Daoy (cell line): ENCODE data around the gene ERC2. TPM values are rescaled to one million over a fixed set of nuclear protein-coding genes. Genes with fewer than 3 reads are reported as not detected.
"Not testable (repeated sequence)": the region's sequence is repeated elsewhere in the genome, so short reads cannot be mapped to it uniquely, and the experiment has no call there.

Experiments used
- DNase-seq: peaks from one replicate; pipeline ENCODE4 v3.0.0-alpha.2; 2015; ENCODE audit warnings: low read depth
- total RNA-seq: library from RNA; depleted of rRNA; stranded (reverse); fragments of >200 nt; shearing (Covaris generic); gene quantifications from 2 replicates; pipeline ENCODE4 v1.2.3, GENCODE V29; 2014

ERC2 gene
- total RNA-seq, 1 experiment from 2014 or later = 1.7 TPM

GRCh38 chr3:55525436-55525835 is 942.8 kb downstream of the ERC2 start:
- DNase-seq = no peak

- DNase-seq = peak; percentile 50
These were observed 943.6 kb downstream of the ERC2 start for GRCh38 chr3:55524565-55525244.

DNA sequence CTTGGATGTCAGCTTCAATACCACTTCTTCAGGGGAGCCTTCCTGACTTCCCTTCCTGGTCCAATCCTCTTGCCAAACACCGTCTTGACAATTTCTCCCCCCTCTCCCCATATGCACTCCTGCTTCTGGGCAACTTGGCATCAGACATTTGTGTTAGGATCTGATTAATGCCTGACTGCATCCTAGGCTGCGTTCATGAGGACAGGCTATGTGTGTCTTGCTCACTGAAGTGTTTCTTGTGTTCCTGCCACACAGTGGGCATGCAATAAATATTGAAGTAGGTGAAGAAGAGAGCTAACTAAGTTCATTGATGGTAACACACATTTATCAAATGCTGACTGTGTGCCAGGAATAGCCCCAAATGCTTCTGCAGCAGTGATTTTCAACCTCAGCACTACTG is 944.8 kb downstream of the ERC2 start:
- DNase-seq = no peak

- DNase-seq = no peak
These were observed 946.4 kb downstream of the ERC2 start for GRCh38 chr3:55521738-55522421.

GRCh38 chr3:55521064-55521737 is 947.1 kb downstream of the ERC2 start:
- DNase-seq = no peak

DNA sequence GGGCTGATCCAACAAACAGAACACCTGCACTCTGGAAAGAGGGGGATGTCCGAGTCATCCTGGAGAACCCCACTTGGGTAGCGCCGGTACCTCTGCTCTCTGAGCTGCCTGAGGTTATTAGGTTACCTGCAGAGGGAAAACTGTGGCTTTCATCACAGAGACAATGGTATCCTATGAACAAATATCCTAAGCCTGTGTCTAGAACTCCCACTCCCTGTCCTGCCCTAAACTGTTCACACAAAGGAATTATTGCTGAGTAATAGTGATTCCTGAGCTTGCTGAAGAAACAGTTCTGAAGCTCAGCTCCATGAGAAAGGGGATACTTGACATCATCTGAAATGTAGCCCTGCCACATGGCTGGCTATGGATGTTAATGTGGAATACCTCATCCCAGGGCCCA is 949.2 kb downstream of the ERC2 start:
- DNase-seq = no peak

DNA sequence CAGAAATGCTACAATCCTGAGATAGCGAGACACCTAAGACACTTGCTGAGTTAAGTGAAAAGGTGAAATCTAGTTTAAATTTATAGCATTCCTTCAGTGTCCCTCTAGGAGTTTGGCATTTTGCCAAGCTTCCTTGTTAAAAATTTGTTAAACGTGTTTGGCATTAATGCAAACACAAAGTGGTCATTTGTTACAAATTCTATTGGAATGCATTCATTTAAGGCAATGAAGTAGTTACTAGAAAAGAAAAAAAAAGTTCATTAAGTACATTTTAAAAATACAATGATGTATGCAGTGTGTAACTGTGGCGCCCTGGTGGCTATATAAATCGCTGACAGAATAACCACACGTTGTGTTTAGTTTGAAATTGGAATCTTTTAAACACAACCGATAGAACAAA is 949.8 kb downstream of the ERC2 start:
- no peak for DNase-seq

GRCh38 chr3:55516392-55517030 is 951.8 kb downstream of the ERC2 start:
- DNase-seq = no peak

DNA sequence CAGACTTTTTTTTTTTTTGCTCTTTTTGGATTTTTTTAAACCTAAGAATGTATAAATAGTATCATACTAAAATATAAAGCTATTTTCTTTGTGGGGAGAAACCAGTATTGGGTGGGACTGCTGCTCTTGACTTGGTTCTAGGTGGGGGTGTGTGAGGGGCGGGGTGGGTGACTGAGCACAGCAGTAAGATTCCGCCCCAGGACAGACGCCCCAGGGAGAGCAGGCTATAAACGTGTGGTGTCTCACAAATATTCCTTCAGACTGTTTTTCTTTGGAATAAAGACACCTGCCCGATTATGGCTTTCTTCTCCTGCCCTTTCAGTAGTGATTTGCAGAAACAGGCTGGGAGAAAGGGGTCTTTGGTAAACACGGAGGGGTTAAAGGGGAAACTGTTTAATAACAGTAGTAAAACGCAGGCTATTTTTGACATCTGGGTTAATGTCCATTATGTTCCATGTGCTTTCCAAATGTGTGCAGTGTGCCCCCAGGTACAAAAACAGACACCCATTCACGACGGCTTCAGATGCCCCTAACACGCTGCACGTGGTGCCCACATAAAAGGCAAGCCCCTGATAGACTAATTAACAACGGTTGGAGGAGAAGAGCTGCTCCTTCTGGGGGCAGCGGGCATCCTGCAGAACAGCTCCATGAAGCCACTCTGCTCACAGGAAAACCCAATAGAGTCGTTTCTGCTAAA is 952.6 kb downstream of the ERC2 start:
- no peak for DNase-seq

DNA sequence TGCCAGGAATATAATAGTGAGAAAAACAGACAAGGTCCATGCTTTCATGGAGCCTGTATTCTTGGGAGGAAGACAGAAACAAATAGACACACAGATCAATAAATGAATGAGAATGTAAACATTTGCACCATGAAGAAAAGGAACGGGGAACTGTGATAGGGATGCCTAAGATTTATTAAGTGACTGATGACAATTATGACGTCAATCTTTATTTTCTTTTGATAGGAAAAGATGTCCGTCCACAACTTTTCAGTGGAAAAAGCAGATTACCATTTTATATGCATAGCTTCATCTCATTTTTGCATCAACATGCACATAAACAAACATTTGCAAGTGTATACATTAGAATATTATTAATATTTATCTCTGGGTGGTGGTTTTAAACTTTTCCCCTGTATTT is 953.3 kb downstream of the ERC2 start:
- DNase-seq = no peak

- DNase-seq = no peak
These were observed 955.5 kb downstream of the ERC2 start for GRCh38 chr3:55512571-55513343.

DNA sequence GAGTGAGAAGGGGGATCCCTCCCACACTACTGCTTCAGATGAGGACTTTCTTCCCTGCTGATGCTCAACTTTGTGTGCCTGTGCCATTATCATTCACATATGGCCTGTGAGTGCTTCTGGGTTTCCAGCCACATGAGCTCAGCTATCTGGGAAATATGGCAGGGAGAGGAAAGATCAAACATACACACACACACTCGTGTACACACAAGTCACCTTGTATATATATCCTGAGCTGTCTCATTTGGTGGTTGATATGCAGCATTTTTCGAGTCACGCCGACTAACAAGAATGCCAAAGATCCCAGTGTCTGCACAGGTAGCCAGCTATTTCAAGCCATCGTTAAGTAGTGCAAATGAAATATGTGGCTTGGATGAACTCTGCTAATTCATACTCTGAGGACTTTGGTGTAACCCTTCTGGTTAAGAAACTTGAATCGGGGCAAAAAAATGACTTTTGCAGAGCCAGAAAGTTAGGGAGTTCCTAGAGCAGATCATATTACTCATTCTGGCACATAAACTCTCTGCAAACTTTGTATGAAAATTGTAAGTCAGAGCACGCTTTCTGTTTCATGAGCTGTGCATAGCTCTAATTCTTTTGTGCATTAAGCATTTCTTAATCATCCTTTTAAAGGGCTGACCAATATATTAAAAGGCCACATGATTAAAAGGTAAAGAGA is 956.2 kb downstream of the ERC2 start:
- no peak for DNase-seq

DNA sequence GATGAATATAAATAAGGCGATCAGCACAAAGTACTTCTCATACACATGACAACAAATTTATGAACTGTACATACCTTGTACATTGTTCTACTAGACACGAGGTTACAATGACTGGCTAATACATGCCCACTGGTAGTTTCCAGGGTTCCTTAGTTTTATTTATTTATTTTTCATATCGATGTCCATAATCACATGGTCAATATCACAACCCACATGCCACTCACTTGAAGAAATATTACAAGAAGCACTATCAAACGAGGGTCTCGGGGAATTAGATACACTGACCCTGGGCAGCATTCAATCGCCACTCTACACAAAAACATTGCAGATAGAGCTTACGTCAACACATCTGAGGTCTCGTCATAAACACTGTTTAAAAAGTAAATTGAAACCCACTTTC is 959.9 kb downstream of the ERC2 start:
- no peak for DNase-seq

DNA sequence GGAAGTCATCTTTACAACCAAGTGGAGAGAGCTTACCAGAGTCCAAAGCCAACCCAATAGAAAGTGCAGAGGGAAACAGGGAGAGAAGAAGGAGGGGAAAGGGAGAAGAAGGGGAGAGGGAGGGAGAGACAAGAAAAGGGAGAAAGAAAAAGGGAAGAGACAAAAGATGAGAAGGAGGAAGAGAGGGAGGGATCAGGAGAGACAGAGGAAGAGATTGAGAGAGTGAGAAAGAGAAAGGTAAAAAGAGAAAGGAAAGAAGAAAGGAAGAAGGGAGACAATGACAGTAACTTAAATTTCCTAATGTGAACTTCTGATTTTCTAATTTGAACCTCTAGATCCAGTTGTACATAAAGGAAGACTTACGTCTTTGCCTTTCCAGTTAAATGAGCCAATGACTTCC is 960.5 kb downstream of the ERC2 start:
- DNase-seq = no peak

DNA sequence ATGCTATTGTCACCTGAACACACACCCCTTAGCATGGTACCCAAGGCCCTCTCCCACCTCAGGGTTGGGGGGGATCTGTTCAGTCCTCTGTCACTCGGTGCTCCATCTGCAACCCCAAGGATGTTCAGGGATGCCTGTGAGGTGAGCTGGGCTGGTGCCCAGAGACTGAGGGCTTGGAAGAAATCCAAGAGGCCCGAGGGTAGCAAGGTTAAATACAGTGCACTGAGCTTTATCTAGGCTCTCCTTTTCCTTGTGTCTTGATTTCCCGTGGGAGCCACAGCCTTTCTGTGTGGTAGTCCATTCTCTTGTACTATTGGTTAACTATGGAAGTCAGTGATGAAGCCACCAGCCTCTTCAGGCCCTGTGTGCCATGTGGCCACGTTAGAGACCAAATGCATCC is 962.5 kb downstream of the ERC2 start:
- DNase-seq = no peak

- DNase-seq = not testable (repeated sequence)
These were observed 963.2 kb downstream of the ERC2 start for GRCh38 chr3:55505102-55505501.

DNA sequence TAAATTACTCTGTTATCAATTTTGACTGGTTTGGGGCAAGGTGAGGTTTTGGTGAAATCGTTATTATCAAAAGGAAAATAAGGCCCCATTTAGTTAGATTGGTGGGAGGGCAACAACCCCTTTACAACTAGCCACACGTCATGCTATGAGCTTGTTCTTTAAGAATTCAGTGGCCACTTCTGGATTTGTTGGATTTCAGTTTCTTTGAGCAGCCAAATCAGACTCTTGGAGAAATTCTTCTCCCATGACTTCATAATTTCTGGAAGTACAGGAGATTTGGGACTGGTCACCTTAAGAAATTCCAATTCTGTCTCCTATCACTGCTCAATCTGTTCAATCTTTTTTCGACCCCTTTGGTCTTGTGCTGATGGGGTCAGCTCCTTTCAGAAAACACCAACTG is 966.4 kb downstream of the ERC2 start:
- DNase-seq = no peak

DNA sequence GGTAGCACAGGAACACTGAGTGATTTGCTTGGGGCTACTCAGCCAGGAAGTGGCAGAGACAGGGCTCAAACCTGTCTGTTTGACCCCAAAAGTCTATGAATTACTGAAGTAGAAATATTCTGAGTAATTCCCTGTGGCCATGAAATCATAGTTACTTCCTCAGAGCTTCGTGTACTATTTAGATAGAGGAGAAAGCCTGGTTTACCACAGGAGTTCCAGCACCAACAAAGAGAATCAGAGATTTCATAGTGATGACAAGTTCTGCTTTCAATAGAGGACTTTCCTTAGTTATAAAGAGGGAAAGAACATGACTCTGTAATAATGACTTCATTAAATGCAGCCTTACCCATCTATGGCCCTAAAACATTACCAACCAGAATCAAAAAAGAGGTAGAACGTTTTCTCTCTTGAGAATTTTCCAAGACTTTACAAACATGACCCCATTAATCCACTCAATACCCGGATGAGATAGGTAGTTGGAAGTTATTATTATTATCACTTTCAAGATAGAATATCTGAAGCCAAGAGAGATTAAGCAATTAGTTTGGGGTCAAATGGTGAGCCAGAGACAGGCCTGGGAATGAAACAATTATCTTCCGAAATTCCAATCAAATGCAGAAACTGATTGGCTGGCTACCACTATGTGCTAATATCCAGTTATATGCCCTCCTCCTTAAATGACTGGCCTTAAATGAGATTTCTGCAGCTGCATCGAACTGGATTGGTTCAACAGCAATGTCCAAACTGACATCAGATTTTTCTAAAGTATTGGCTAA is 967.5 kb downstream of the ERC2 start:
- DNase-seq = no peak

GRCh38 chr3:55498520-55498919 is 969.7 kb downstream of the ERC2 start:
- DNase-seq = no peak

- DNase-seq = no peak
These were observed 971.0 kb downstream of the ERC2 start for GRCh38 chr3:55497250-55497649.
